ENCODE data around the gene CALHM3.

DNA sequence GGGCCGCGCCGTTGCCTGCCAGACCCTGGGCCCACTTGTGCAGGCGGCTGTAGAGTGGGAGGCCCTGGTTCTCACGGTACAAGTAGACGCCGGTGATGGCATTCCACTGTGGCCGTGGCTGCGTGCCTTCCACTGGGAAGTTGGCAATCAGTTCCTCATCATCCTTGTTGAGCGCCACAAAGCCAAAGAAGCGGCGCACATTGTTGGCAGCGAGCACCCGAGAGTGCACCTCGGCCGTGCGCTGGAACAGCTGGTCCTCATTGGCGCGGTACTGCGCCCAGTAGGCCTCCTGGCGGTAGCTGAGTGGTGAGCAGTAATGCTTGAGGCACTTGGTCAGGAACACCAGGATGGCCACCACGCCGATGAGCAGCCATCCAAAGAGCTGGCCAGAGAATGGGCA, 31.9 kb downstream of the CALHM3 start:
- TF ChIP-seq, protein P1, sequence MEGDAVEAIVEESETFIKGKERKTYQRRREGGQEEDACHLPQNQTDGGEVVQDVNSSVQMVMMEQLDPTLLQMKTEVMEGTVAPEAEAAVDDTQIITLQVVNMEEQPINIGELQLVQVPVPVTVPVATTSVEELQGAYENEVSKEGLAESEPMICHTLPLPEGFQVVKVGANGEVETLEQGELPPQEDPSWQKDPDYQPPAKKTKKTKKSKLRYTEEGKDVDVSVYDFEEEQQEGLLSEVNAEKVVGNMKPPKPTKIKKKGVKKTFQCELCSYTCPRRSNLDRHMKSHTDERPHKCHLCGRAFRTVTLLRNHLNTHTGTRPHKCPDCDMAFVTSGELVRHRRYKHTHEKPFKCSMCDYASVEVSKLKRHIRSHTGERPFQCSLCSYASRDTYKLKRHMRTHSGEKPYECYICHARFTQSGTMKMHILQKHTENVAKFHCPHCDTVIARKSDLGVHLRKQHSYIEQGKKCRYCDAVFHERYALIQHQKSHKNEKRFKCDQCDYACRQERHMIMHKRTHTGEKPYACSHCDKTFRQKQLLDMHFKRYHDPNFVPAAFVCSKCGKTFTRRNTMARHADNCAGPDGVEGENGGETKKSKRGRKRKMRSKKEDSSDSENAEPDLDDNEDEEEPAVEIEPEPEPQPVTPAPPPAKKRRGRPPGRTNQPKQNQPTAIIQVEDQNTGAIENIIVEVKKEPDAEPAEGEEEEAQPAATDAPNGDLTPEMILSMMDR (IDR thresholded peaks at IDR 0.05; ENCODE audit: insufficient read depth, low read depth, low read length), result no peak
- TF ChIP-seq EZH2 (IDR thresholded peaks at IDR 0.05; ENCODE audit: insufficient read depth, low read length), result no peak
